ENCODE results near the gene CDH3.

The CDH3 gene

GRCh38 chr16:68739964-68740627 lies 95.0 kb downstream of the CDH3 start:
- DNase-seq, result no peak

GRCh38 chr16:68740628-68741346 lies 95.7 kb downstream of the CDH3 start:
- DNase-seq, result no peak

- no peak for DNase-seq
Observed at GRCh38 chr16:68743664-68744063, 98.6 kb downstream of the CDH3 start.

GRCh38 chr16:68744744-68745280 lies 99.7 kb downstream of the CDH3 start:
- no peak for DNase-seq

GRCh38 chr16:68746951-68747350 lies 101.8 kb downstream of the CDH3 start:
- no peak for DNase-seq

DNA sequence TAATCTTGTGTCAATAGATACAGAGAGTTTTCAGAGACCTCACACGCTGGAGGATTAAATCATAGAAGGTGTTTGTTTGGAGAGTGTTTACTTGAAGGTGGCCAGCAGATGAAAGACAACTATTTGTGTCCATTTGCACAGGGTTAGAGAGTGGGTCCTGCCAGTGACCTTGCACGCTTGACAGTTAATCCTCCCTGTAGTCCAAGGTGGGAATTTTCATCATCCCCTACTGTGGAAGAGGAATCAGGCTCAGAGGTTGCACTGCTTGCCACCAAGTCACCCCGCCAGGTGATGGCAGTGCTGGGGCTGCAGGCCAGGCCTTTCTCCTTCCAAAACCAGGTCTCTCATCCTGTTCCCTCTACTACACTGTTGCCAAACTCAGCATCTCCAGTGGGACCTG lies 104.3 kb downstream of the CDH3 start:
- no peak for DNase-seq
